Fibroblast of the aortic adventitia (primary cell): ENCODE results near the gene UBALD2. TPM values are rescaled to one million over a fixed set of nuclear protein-coding genes. Genes with fewer than 3 reads are reported as not detected.
"Not testable (repeated sequence)": the region's sequence is repeated elsewhere in the genome, so short reads cannot be mapped to it uniquely, and the experiment has no call there.

Source experiments
- DNase-seq: peaks from one replicate; pipeline ENCODE4 v3.0.0-alpha.2; 2010; ENCODE audit warnings: low read depth
- H3K4me3 ChIP-seq: 2 replicates; pipeline ENCODE4 v1.5.1; 2011; ENCODE audit warnings: low read depth, mild to moderate bottlenecking, control low read depth, low read length, moderate library complexity
- CTCF ChIP-seq: IDR thresholded peaks from 2 replicates; pipeline ENCODE4 v1.5.1; 2011; ENCODE audit warnings: mild to moderate bottlenecking, low read length, control low read depth, inconsistent platforms; ENCODE audit not compliant: insufficient read depth
- total RNA-seq: library from RNA; depleted of rRNA; stranded (reverse); fragments of >200 nt; gene quantifications from 2 replicates; pipeline ENCODE4 v1.2.3, GENCODE V29; 2012; ENCODE audit warnings: low replicate concordance

The UBALD2 gene
- total RNA-seq, 1 donor, result 3.7 TPM

GRCh38 chr17:76246080-76247066 is 18.8 kb upstream of the UBALD2 start:
- TF ChIP-seq CTCF, result no peak
- peak; percentile 27 for DNase-seq

GRCh38 chr17:76247304-76247703 is 17.8 kb upstream of the UBALD2 start:
- no peak overlapping the region for H3K4me3 ChIP-seq
- TF ChIP-seq CTCF, result no peak
- DNase-seq, result no peak

More at GRCh38 chr17:76246080-76247066, 18.8 kb upstream of the UBALD2 start:
- H3K4me3 ChIP-seq, result no peak overlapping the region

GRCh38 chr17:76248013-76248782 is 16.9 kb upstream of the UBALD2 start:
- peak; percentile 15 for DNase-seq
- TF ChIP-seq CTCF, result peak; percentile 23
- no peak overlapping the region for H3K4me3 ChIP-seq

GRCh38 chr17:76250141-76250540 is 15.0 kb upstream of the UBALD2 start:
- DNase-seq, result no peak
- H3K4me3 ChIP-seq, result no peak overlapping the region
- TF ChIP-seq CTCF, result no peak

DNA sequence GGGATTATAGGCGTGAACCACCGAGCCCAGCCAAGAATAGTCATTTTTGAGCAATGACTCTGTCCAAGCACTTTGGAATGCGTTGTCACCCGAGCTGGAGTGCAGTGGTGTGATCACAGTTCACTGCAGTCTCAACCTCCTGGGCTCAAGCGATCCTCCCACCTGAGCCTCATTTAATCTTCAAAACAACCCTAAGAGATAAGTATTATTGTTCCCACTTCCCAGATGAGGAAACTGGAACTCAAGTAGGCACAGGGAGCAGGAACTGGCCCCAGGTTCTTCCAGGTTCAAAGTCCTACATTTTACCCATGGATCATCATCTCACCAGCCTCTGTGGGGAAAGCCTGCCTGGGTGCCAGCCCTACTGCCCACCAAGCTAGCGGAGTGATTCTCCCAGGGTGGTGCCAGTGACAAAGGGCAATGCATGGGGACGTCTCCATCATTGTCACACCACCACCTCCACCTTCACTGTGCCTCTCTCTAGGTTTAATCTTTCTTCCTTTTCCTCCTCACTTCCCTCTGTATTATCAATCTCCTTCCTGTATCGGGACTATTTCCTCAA is 13.6 kb upstream of the UBALD2 start:
- no peak for DNase-seq
- H3K4me3 ChIP-seq, result no peak overlapping the region
- no peak for TF ChIP-seq CTCF

DNA sequence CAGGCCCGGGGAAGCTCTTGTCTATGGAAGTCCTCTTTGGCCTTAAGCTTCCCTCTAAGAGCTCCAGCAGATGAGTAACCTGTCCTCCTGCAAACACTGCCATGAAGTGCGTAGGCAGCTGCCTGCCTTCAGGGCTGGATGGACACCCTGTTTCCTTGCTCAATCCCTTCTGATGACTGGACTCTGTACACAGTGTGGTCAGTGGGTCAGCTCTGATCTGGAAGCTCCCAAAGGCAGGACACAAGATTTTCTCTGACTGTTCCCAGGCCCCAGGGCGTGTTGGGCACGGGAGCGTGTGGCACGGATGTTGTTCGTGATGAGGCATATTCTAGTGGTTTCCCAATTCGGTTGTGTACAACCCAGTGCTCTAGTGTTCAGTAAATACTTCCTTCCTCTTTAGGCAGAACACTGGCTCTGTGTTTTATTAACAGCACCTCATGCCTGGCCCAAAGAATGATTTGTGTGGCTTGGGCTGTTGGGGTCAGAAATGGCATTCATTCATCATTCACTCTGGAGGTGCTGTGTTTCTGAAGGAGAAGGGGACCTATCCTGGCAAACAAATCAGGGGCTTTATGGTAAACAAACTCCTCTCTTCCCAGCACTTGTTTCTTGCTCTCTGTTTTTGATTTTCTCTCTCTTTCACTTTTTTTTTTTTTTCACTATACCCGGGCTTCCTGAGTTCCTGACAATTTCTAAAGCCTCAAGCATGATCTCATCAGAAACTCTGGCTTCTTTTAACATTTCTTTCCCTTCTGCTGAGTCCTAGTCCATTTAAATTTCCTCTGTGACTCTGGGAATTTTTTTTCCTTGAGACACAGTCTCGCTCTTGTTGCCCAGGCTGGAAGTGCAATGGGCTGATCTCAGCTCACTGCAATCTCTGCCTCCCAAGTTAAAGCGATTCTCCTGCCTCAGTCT is 12.9 kb upstream of the UBALD2 start:
- H3K4me3 ChIP-seq, result no peak overlapping the region
- TF ChIP-seq CTCF, result no peak
- DNase-seq, result peak; percentile 76

GRCh38 chr17:76252967-76253766 is 12.0 kb upstream of the UBALD2 start:
- DNase-seq, result not testable (repeated sequence)

More at GRCh38 chr17:76252967-76253766, 12.0 kb upstream of the UBALD2 start:
- not testable (repeated sequence) for H3K4me3 ChIP-seq
